CMK (cell line): ENCODE data around the gene ZNF652.
"Not testable (repeated sequence)": the region's sequence is repeated elsewhere in the genome, so short reads cannot be mapped to it uniquely, and the experiment has no call there.

ENCODE experiments used
- DNase-seq: peaks from one replicate; pipeline ENCODE4 v3.0.0-alpha.2; 2010; ENCODE audit warnings: low read depth

Gene ZNF652

DNA sequence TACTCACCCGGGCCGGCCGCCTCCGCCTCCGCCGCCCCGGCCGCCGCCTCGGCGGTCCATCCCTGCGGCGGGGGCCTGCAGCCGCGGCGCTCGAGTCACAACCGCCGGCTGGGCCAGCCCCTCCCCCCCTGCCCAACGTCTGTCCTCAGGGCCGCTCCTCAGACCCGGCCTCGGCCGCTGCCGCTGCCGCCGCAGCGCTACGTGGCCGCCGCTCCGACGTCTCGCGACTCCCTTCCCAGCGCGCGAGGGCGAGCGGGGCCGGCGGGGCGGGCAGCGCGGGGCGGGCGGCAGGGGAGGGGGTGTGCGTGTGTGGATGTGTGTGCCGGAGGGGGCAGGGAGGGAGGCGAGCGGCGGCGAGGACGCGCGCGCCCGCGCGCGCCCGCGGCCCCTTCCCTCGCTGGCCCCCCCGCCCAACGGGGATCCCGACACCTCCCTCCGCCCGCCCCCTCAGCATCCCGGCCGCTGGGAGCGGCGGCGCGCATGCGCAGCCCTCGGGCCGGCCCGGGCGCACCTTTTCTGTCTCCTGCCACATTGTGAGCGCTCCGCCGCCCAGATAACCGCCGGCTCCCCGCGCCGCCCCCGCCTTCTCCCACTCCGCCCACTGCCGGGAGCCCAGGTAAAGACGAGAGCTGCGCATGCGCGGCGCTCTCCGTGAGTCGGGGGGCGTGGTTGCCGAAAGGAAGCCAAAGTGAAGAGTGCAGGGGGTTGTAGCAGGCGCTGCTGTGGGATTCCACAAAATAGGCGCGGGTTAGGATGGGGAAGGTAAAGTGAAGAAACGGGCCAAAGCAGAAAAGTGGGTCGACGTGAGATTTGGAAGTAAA is at the start of gene ZNF652:
Gene ZNF652, minus strand, starts transcription at position 349 of the 821 bp plus-strand sequence. CDS start 44,525 bp downstream, outside the sequence.
- DNase-seq: peak; percentile 79

DNA sequence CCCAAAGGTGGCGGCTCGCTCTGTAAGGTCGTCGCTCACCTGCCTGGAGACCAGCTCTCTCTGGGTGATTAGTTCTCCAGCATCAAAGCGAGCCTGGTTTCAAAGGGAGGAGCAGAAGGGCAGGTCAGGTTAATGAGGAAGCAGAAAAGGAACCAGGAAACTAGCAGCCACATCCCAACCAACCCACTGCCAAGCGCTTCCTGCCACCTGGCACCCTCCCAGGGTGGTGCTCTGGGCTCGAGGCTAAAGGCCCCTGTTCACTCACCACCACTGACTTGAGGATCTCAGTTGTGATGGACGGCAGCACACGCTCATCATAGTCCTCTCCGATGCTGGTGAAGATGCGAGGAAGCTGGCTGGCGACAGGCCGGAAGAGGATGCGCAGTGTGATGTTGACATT is 47.0 kb upstream of the ZNF652 start:
- no peak for DNase-seq

DNA sequence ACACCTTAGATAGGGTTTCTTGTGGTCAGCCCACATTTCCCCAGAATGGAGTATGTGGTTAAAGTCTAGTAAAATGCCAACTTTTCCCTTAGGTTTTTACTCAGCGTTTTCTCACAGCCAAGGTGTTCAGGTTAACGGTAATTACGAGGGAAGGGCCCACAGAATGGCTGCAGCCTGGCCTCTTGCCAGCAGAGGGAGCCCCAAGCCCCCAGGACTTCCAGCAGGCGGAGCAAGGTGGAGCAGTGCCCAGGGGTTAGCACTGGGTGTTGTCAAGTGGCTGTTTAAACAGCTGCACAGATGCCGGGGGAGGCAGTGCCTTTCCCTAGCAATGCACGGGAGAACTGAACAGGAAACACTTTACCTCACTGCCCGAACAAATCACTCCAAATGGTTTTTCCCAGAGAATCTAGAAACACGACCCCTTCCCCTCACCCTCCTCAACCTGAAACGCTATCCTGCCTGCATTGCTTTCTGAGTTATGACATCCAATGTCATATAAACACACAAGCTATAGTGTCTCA is 46.0 kb upstream of the ZNF652 start:
- DNase-seq: no peak

DNA sequence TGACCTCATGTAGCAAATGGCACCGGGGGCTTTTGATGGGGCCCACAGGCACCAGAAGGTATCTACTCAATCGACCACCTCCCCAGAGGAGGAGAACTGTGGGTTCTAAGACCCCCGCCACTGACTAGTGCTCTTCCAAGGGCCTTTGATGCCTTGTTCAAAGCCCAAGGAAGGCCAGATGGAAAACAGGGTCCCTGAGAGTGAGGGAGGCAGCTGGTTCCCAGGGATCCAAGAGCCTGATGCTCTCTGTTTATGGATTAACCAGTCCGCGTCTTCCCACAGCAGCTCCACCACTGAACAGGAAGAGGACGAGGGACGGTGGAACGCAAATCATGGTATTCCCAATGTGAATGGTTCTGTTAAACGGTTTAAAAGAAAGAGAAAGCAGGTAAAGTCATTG is 45.0 kb upstream of the ZNF652 start:
- no peak for DNase-seq

DNA sequence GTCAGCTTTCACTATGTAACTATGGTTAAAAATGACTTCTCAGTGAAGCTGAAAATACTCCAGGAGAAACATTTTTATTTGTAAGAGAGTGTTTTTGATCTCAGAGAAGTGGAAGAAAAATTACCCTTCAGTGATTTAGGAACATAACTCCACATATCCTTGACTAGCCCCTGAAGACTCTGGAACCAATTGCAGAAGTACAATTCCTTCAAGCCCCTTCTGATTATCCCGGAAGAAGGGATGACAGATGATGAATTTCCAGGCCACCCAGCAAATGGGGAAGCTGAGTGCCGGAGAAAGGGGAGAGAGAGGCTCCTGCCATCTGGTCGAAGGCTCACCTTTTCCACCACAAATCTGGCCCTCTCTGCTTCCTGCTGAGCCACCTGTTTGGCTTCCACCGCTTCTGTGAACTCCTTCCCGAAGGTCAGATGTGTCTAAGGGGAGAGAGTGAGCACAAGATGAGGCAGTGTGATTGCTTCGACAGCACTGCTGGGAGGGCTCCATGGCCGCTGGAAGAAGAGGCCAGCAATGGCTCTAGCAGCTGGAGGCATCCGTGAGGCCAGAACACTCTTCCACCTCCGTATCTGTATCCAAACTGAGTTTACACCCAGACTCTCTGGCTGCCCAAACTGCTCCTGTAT is 44.5 kb upstream of the ZNF652 start:
- no peak for DNase-seq

DNA sequence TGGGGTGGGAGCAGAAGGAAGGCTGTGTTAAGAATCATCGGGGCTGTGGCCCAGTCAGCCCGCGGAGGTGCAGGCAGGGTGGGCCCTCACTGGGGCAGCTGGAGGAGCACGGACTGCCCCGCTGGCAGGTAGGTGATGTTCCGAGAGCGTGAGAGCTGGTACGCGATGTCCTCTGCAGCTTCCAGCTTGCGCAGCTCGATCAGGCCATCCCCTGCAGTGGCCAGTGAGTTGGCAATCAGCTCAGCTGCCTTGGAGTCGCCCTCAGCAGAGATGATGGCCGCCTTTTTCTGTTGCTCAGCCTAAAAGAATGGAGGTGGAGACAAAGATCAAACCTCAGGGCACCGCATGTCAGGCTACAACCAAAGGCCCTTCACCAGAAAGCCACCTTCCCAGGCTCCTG is 42.9 kb upstream of the ZNF652 start:
- DNase-seq: no peak

DNA sequence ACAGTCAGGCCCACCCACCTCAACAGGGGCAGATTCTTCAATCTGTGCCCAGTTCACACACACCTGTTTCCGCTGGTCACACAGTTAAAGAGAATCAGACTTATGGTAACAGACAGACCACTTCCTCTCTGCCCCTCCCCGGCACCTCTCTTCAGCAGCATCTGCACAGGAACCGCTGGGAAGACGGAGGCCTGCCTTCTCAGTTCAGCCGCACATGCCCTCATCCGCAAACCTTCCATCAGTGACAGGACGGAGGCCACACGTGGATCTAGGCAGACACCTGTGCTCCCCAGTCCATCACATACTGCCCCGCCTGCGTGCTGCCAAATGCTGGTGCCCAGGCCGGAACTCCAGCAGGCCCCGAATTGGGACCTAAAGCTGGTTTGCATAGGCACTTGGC is 42.3 kb upstream of the ZNF652 start:
- no peak for DNase-seq

DNA sequence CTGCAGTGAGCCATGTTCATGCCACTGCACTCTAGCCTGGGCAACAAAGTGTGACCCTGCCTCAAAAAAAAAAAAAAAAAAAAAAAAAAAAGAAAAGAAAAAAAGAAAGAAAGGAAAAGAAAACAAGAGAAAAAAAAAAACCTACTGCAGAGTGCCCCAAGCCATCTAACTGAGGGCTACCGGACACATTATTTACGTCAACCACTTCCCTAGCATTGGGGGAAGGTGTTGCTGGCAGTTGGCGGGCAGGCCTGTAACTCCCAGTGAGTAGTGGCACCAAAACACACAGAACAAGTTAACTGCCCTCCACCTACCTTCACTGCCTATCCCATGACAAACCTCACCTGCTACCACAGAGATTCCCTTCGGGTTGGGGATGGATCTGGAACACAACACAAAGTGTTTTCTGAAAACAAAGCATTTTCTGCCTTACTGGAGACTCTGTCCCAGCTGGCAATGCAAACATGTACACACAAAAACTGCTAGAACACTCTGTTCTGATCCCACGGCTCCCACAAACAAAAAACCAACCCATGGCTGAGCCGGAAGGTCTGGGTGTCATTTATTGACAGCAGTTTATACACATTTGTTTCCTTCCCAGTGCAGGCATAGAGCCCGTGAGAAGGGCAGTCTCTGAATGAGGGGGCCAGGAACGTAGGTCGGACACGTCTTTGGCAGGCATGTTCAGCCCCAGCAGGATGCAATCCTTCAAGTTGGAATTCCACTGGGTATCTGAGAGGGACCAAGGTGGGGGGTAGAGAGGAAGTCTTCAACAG is 41.7 kb upstream of the ZNF652 start:
- DNase-seq: no peak

DNA sequence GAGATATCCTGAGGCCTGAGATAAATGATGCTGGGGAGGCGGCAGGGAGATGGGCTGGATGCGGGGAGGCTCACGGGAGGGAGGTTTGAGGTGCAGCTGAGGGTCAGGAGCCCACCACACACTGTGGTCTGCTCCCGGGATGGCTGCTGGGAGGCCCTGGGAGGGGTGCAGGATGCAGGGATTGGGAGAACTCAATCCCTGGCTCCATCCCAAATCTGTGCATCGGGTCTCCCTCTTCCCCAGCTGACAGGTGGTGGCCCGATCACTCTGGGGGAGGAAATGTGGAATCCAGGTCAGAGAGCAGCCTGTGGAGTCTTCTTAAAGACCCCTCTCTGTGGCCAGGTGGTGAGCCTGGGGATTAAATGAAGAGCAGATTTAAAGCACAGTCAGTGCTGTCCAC is 40.7 kb upstream of the ZNF652 start:
- no peak for DNase-seq

DNA sequence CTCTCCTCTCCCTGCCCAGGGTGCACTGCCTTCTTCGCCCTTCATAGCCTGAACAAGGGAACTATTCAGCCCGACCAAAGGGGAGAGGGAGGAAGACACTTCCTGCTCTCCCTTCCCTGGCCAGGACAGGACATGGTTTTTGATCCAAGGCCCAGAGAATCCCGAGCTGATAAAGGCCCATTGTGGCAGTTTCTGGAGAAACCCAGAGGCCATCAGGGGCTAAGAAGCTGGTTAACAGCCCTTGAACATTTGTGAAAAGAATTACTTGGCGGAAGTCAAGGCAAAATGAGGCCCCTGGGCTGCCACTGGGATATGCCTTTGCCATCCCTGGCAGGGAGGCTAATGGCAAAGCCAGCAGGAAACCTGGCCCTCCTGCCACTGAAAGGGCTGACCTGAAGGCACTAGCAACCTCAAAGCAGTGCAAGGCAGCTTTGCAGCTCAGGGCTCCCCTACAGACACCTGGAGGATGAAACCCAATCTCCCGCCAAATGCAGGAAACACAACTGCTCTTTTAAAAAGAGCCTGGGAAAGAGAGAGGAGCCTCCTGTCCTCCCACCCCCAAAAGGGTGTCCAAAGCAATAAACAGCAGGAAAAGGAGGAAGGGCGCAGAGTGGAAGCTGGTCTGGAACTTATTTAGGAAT is 40.0 kb upstream of the ZNF652 start:
- DNase-seq: no peak

DNA sequence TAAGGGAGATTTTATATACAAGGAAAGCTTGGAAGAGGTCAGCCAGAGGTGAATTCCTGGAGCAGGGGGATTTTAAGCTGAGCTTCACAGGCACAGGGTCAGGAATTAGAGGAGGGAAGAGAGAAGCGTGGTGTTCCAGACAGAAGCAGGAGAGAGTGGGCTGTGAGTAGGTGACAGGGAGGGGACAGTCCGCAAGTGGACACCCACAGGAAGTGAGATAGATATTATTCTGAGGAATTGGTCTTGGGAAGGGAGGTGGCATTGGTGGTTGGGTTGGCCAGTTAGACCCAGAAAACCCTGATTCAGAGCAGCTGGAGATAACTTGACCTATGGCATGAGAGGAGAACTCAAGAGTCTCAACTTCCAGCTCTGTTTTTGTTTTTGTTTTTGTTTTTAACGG is 37.9 kb upstream of the ZNF652 start:
- DNase-seq: no peak

DNA sequence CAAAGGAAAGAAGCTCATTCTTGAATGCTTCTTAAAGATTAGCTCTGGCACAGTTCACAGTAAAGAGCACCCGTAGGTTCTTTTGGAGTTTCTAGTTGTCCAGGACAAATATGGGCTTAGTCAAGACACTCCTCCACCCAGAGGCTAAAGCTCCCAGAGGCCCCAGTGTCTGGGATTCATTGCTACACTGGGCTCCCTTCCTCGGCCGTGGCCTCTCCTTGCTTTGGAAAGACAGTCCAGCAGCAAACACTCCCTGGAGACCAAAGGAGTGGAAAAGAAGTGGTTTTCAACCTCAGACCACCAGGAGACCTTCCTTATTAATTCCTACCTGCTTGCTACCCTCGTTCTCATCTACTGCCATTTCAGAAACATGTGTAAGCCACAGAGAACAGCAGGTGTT is 35.5 kb upstream of the ZNF652 start:
- DNase-seq: no peak

DNA sequence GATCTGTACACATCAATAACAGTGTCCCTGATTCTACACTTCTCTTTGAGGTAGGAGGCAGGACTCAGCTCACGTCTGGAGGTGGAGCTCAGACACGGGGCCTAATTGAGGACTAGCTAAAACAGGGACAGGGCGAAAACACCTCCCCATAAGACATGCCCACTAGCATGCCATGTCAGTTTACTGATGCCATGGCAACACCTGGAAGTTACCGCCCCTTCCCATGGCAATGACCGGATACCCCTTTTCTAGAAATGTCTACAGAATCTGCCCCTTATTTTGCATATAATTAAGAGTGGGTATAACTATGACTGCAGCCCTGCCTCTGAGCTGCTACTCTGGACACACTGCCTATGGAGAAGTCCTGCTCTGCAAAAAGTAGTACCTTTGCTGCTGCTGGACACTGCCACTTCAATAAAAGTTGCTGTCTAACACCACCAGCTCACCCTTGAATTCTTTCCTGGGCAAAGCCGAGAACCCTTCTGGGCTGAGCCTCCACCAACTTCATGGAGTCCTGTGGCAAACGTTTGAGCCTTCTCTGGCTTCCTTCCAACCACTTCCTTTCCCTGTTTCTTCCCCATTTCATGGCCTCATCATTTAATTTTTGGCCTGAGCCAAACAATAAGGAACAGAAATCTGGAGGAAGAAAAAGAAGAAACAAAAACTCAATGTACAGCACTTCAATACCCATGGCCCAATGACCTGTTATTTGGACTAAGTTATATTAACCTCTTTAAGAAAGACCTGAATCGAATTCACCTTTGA is 31.6 kb upstream of the ZNF652 start:
- no peak for DNase-seq

DNA sequence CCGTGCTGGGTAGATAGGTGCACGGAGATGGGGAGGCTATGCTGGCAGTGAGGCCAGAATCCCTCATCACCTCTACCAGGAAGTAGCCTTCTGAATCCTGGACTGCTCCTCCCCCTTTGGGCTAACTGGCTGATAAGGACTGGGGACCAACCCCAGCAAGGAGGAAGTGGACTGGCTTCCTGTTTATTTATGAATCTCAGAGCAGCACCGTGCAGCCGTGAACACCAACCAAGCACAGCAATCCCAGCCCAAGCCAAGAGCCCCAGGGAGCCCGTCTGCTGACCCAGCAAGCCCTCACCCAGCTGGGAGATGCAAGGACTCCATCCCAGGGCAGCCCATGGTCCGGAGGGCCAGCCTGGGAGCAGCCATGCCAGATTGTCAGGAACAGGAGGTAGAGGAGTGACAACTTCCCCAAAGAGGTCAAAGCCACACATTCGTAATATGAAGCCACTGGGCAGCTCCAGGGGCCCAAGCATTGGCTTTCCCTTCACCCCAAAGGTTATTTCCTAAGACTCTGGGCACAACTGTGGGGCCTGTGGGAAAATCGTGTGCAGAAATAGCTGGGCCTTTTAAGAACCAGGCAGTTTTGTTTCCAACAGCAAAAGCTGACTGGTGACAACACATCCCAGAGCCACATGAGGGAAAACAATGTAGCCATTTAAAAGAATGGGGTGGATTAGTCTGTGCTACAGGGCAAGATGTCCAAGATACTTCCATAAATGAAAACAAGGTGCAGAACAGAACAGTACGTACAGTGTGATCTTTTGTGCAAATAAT is 28.7 kb upstream of the ZNF652 start:
- peak; percentile 65 for DNase-seq

DNA sequence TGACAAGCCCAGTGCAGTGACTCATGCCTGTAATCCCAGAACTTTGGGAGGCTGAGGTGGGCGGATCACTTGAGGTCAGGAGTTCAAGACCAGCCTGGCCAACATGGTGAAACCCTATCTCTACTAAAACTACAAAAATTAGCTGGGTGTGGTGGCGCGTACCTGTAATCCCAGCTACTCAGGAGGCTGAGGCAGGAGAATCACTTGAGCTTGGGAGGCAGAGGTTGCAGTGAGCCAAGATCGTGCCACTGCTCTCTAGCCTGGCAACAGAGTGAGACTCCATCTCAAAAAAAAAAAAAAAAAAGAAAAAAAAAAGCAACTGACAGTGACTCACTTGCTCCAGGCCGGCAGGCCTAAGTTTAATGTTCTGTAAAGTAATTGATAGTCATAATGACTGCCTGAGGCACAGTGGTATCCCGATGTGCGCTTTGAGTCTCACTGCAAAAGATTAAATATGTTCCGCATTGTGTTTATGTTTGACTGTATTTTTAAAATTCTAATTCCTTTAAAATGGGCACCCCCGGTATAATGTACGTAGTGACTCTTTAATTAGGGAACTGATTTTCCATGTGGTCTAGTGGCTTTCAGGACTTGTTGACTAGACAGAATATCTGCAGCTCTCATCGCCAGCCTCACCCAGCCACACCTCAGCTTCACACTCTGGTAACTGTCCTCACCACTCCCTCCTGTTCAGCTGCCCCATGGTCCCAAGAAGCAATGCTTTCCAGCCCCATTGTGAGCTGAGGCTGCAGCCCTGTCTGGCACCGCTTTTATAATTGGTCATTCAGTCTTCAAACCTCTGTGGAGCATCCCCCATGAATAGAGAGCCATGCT is 27.7 kb upstream of the ZNF652 start:
- not testable (repeated sequence) for DNase-seq

DNA sequence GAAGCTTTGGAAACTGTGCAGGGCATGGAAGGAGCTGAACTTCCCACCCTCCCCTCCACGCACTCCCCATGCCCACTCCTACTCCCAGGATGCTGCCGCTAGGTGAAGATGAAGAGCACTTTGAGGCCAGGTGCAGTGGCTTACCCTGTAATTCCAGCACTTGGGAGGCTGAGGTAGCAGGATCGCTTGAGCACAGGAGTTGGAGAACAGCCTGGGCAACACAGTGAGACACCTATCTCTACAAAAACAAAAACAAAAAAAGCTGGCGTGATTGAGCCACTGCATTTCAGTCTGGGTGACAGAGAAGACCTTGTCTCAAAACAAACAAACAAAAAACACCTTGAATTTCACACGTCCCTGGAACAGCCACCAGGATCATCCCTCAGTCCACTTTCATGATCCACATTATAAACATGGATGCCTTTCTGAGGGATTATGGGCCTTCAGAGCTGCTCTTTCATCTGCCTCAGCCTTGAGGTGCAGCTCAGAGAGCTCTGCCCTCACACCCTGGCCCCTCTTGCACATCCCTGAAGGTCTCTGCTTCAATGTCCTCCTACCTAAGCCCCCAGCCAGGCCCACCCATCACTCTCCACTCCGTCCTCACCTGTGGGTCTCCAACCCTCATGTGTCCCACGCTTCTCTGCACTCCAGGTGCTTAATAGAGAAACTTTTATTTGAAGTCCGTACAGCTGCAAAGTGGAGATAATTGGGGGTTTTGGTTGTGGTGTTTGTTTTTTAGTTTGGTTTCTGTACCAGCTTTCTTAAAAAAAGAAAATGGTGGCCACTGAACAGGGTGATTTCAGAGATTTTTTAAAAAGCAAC is 26.9 kb upstream of the ZNF652 start:
- no peak for DNase-seq

DNA sequence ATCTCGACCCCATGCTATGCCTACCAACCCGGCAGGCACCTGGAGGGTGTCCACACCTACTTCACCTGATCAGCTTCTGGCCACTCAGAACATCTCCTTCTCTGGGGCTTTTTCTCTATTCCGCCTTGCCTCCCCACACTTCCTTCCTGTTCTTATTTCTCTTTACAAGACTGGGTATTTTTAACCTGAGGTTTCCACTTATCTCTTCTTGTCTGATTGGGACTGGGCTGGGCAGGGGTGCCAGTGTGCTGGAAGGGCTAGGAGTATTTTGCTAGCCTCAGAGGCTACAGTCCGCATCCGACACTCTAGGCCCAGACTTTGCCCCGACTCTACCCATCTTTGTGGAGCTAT is 26.2 kb upstream of the ZNF652 start:
- DNase-seq: no peak

DNA sequence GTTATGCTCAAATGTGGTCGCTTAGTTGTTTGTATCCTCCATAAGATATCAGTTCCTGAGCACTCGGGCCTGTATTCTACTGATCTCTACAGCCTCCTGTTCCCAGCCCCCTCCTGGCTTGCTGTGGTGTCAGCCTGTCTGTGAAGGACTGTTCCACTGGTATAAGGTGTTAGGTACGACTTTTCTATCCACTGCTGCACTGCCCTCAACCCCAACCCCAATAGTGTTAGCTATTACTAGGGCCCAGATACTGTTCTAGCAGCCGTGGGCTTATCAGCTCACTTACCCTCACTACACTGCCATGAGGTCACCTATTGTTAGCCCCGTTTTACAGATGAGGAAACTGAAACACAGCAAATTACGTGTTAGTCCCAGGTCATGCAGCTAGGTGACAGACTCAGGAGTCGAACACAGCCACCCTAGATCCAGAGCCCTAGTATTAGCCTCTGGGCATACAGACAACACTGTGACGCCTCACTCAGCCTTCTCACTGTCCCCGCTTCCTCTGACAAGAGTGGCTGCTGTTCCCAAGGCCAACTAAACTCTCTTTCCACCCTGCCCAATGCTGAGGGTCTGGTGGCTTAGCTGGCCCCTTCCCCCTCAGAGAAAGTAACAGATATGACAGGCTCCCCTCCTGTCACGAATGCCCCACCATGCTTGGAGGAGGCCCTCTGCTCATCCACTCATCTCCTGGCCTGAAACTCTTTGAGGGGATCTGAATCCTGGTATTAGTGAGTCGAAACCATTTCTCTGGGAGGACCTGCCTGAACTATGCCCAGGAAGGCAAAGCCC is 25.6 kb upstream of the ZNF652 start:
- DNase-seq: peak; percentile 51
